ENCODE measurements around the gene RAPGEF2.
"Not testable (repeated sequence)": the region's sequence is repeated elsewhere in the genome, so short reads cannot be mapped to it uniquely, and the experiment has no call there.

Gene RAPGEF2

GRCh38 chr4:159159611-159160010 lies 56.7 kb downstream of the RAPGEF2 start:
- intact Hi-C loops (cut with DNase I; ENCODE audit: low total_unique reads) = no loop called here
- no peak for DNase-seq
- H3K4me1 ChIP-seq = peaks cover 0 to 18% (median 4%) of the 10 kb centered on the region in 4 donors
- no peak overlapping the region for H3K27ac ChIP-seq
- no peaks in the 10 kb centered on the region for H3K36me3 ChIP-seq
- H3K27me3 ChIP-seq = no peaks in the 10 kb centered on the region
- TF ChIP-seq CTCF (IDR thresholded peaks at IDR 0.05) = no peak
- no peaks in the 10 kb centered on the region for H3K9me3 ChIP-seq
- no peak overlapping the region for H3K4me3 ChIP-seq

- H3K4me3 ChIP-seq = no peak overlapping the region
Measured at GRCh38 chr4:159160242-159160641, 57.4 kb downstream of the RAPGEF2 start.

GRCh38 chr4:159161436-159161835 lies 58.6 kb downstream of the RAPGEF2 start:
- H3K36me3 ChIP-seq; H3K9me3 ChIP-seq; H3K4me3 ChIP-seq; DNase-seq; intact Hi-C loops (cut with DNase I; ENCODE audit: low total_unique reads); H3K27me3 ChIP-seq; H3K27ac ChIP-seq: not testable (repeated sequence)
- H3K4me1 ChIP-seq = peaks cover 0 to 29% (median 9%) of the 10 kb centered on the region in 4 donors

More at GRCh38 chr4:159160242-159160641, 57.4 kb downstream of the RAPGEF2 start:
- no peak for TF ChIP-seq CTCF (IDR thresholded peaks at IDR 0.05)
- no peaks in the 10 kb centered on the region for H3K36me3 ChIP-seq
- no peaks in the 10 kb centered on the region for H3K27me3 ChIP-seq
- H3K4me1 ChIP-seq = peaks cover 0 to 24% (median 5%) of the 10 kb centered on the region in 4 donors
- no peak for DNase-seq
- intact Hi-C loops (cut with DNase I; ENCODE audit: low total_unique reads) = no loop called here
- no peaks in the 10 kb centered on the region for H3K9me3 ChIP-seq
- H3K27ac ChIP-seq = no peak overlapping the region

GRCh38 chr4:159162576-159162975 lies 59.7 kb downstream of the RAPGEF2 start:
- H3K4me3 ChIP-seq = no peak overlapping the region
- H3K9me3 ChIP-seq = no peaks in the 10 kb centered on the region
- no peak for TF ChIP-seq CTCF (IDR thresholded peaks at IDR 0.05)
- H3K27ac ChIP-seq = no peak overlapping the region
- no peaks in the 10 kb centered on the region for H3K27me3 ChIP-seq
- intact Hi-C loops (cut with DNase I; ENCODE audit: low total_unique reads) = no loop called here
- DNase-seq = no peak
- H3K4me1 ChIP-seq = peaks cover 0 to 23% (median 11%) of the 10 kb centered on the region in 4 donors
- H3K36me3 ChIP-seq = no peaks in the 10 kb centered on the region

- intact Hi-C loops (cut with DNase I; ENCODE audit: low total_unique reads) = no loop called here
- no peak overlapping the region for H3K4me3 ChIP-seq
- no peaks in the 10 kb centered on the region for H3K36me3 ChIP-seq
- H3K9me3 ChIP-seq = no peaks in the 10 kb centered on the region
- TF ChIP-seq CTCF (IDR thresholded peaks at IDR 0.05) = no peak
- no peak for DNase-seq
- no peaks in the 10 kb centered on the region for H3K27me3 ChIP-seq
- H3K4me1 ChIP-seq = peaks cover 0 to 27% (median 12%) of the 10 kb centered on the region in 4 donors
- no peak overlapping the region for H3K27ac ChIP-seq
Measured at GRCh38 chr4:159163521-159163920, 60.6 kb downstream of the RAPGEF2 start.

- Histone ChIP-seq H3K4me3 (no peak overlapping the region), H3K36me3 (no peaks in the 10 kb centered on the region), H3K27ac (no peak overlapping the region), H3K4me1 (peaks cover 0 to 50% (median 10%) of the 10 kb centered on the region in 4 donors), H3K9me3 (no peaks in the 10 kb centered on the region), H3K27me3 (no peaks in the 10 kb centered on the region)
- DNase-seq = no peak
- intact Hi-C loops (cut with DNase I; ENCODE audit: low total_unique reads) = loop anchor here (10.0 kb wide), 2 partner anchors 65 to 435 kb away; partner anchors contain the start of gene RAPGEF2
- no peak for TF ChIP-seq CTCF (IDR thresholded peaks at IDR 0.05)
Measured at GRCh38 chr4:159169404-159170302, 66.8 kb downstream of the RAPGEF2 start.

Measured in tibial artery (tissue), 4 donors.